Chondrocyte (in vitro differentiated cells): ENCODE measurements around the gene RPL10L. TPM values are rescaled to one million over a fixed set of nuclear protein-coding genes. Genes with fewer than 3 reads are reported as not detected.
A peak's percentile ranks its signal among the peaks of the same experiment; 100 is the strongest.

Experiments
- DNase-seq: peaks from one replicate; pipeline ENCODE4 v3.0.0; 2021; ENCODE audit warnings: mixed read lengths, low spot score
- H3K27ac Mint-ChIP-seq: one replicate; pipeline ENCODE4 v1.8.0; 2021; ENCODE audit warnings: mild to moderate bottlenecking, moderate library complexity, mixed read lengths; ENCODE audit not compliant: unreplicated experiment
- H3K27me3 Mint-ChIP-seq: 2 replicates; pipeline ENCODE4 v1.8.0; 2021; ENCODE audit warnings: low read depth, mixed read lengths
- H3K36me3 Mint-ChIP-seq: 2 replicates; pipeline ENCODE4 v1.8.0; 2021; ENCODE audit warnings: low read depth, mixed read lengths
- H3K4me1 Mint-ChIP-seq: 2 replicates; pipeline ENCODE4 v1.8.0; 2021; ENCODE audit warnings: low read depth, mild to moderate bottlenecking, mixed read lengths
- H3K4me3 Mint-ChIP-seq: one replicate; pipeline ENCODE4 v1.8.0; 2021; ENCODE audit warnings: mild to moderate bottlenecking, moderate library complexity, mixed read lengths; ENCODE audit not compliant: unreplicated experiment
- H3K9me3 Mint-ChIP-seq: 2 replicates; pipeline ENCODE4 v1.8.0; 2021; ENCODE audit warnings: low read depth, mixed read lengths
- CTCF ChIP-seq: fragments of 200-600 bp; sonication (generic); IDR thresholded peaks from 2 replicates; pipeline ENCODE4 v1.5.0; 2021; ENCODE audit warnings: antibody characterized with exemption, mild to moderate bottlenecking, moderate library complexity
- total RNA-seq: library from RNA; stranded (reverse); gene quantifications from 3 replicates; pipeline ENCODE4 v1.2.1, GENCODE V29; 2021

The RPL10L gene
- total RNA-seq, 1 donor from 2014 or later, result not detected

DNA sequence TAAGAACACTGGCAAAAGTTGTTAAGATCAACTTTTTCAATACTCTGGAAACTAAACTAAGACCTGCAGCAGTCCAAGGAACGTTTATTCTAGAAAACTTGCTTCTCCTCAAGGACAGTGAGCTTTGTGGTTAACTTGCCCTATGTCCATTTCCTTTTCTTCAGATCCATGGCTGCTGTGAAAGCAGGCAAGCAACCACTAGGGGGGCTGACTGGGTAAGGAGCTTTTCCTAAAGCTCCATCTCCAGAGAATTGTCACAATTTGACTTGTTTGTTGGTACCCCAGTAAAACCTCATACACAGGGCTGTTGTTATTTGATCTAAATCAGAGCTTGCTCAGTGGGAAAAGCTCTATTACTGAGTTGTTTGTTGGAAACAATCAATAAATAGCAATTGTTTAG, 10.1 kb upstream of the RPL10L start:
- H3K4me3 Mint-ChIP-seq, result no peak overlapping the region
- no peaks in the 10 kb centered on the region for H3K36me3 Mint-ChIP-seq
- peak; percentile 17 for TF ChIP-seq CTCF
- no peak overlapping the region for H3K27ac Mint-ChIP-seq
- H3K4me1 Mint-ChIP-seq, result no peaks in the 10 kb centered on the region
- peaks cover 8% of the 10 kb centered on the region for H3K9me3 Mint-ChIP-seq
- no peaks in the 10 kb centered on the region for H3K27me3 Mint-ChIP-seq
- DNase-seq, result no peak

- TF ChIP-seq CTCF, result no peak
- DNase-seq, result no peak
- Mint-ChIP-seq H3K27ac (no peak overlapping the region), H3K4me1 (no peaks in the 10 kb centered on the region), H3K36me3 (no peaks in the 10 kb centered on the region), H3K27me3 (no peaks in the 10 kb centered on the region), H3K9me3 (peaks cover 2% of the 10 kb centered on the region), H3K4me3 (no peak overlapping the region)
Observed at GRCh38 chr14:46653031-46653755, 1.6 kb upstream of the RPL10L start.

DNA sequence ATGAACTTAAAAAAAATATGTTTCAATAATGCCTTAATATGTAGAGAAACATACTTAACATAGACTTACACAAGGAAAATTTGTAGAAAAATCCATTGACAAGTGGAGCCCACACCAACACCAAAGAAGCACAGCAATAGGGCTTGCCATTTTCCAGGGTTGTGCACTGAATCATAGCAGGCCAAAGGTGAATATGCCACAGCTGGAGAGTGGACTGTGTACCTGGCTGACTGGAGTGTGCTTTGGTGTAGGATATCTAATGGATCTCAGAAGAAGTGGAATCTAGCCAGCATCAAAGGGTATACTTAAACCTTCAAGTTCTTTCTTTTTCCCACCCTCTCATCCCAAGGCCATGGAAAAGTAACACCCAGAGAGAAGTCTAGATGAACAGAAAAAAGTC, 4.8 kb downstream of the RPL10L start:
- Mint-ChIP-seq H3K4me1 (no peaks in the 10 kb centered on the region), H3K4me3 (no peak overlapping the region), H3K36me3 (no peaks in the 10 kb centered on the region), H3K27ac (no peak overlapping the region), H3K9me3 (peaks cover 2% of the 10 kb centered on the region), H3K27me3 (peaks cover 4% of the 10 kb centered on the region)
- DNase-seq, result no peak
- no peak for TF ChIP-seq CTCF

- H3K36me3 Mint-ChIP-seq, result no peaks in the 10 kb centered on the region
- no peak for TF ChIP-seq CTCF
- H3K4me3 Mint-ChIP-seq, result no peak overlapping the region
- no peaks in the 10 kb centered on the region for H3K4me1 Mint-ChIP-seq
- no peak for DNase-seq
- no peak overlapping the region for H3K27ac Mint-ChIP-seq
- peaks cover 5% of the 10 kb centered on the region for H3K27me3 Mint-ChIP-seq
- no peaks in the 10 kb centered on the region for H3K9me3 Mint-ChIP-seq
Observed at GRCh38 chr14:46626876-46627275, 24.7 kb downstream of the RPL10L start.
